ENCODE results near the gene BACE1. TPM values are rescaled to one million over a fixed set of nuclear protein-coding genes. Genes with fewer than 3 reads are reported as not detected.
"Not testable (repeated sequence)": the region's sequence is repeated elsewhere in the genome, so short reads cannot be mapped to it uniquely, and the experiment has no call there.

The BACE1 gene
- total RNA-seq, 1 donor, result 31.5 TPM

- H3K4me3 ChIP-seq (ENCODE audit: low read depth, low read length), result no peak overlapping the region
- no peak for DNase-seq (ENCODE audit: low read depth)
- TF ChIP-seq CTCF (IDR thresholded peaks at IDR 0.05; ENCODE audit: insufficient read depth, low read depth, low read length), result no peak
These were observed 19.3 kb upstream of the BACE1 start for GRCh38 chr11:117335399-117335798.

DNA sequence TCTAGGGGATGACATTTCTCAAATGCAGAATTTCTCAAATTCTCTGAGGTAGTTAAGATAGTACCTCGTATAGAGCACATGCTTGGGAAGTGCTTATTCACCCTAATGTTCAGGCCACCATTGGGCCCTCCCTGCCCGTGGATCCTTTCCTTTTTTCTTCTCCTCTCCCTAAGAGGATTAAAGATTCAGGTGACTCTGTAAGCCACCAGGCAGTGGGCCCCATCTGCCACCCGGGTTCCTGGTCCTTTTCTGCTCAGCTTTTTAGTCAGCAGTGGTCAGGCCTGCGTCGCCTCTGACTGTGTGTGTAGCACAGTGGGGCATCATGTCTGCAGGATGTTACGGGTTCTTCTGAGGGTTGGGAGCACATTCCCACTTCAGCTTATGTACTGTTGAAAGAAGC is 18.8 kb upstream of the BACE1 start:
- no peak for DNase-seq (ENCODE audit: low read depth)
- no peak for TF ChIP-seq CTCF (IDR thresholded peaks at IDR 0.05; ENCODE audit: insufficient read depth, low read depth, low read length)

GRCh38 chr11:117333917-117334316 is 17.9 kb upstream of the BACE1 start:
- no peak for DNase-seq (ENCODE audit: low read depth)
- no peak for TF ChIP-seq CTCF (IDR thresholded peaks at IDR 0.05; ENCODE audit: insufficient read depth, low read depth, low read length)
- no peak overlapping the region for H3K4me3 ChIP-seq (ENCODE audit: low read depth, low read length)

More for the DNA sequence above, 18.8 kb upstream of the BACE1 start:
- H3K4me3 ChIP-seq (ENCODE audit: low read depth, low read length), result no peak overlapping the region

DNA sequence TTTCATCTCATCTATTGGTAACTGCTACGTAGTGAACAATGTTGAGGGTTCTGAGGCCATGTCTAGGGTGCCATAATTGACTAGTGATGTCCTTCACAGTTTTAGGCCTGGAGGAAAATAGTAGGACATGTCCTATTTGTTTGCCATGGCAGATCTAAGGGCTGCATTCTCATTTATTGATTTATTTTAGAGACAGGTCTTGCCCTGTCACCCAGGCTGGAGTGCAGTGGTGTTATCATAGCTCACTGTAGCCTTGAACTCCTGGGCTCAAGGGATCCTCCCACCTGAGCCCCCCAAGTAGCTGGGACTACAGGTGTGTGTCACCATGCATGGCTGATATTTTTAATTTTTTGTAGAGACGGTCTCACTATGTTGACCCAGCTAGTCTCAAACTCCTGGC is 16.8 kb upstream of the BACE1 start:
- DNase-seq (ENCODE audit: low read depth), result no peak
- TF ChIP-seq CTCF (IDR thresholded peaks at IDR 0.05; ENCODE audit: insufficient read depth, low read depth, low read length), result no peak
- H3K4me3 ChIP-seq (ENCODE audit: low read depth, low read length), result no peak overlapping the region

GRCh38 chr11:117328375-117329010 is 12.4 kb upstream of the BACE1 start:
- no peak for TF ChIP-seq CTCF (IDR thresholded peaks at IDR 0.05; ENCODE audit: insufficient read depth, low read depth, low read length)
- DNase-seq (ENCODE audit: low read depth), result peak; percentile 67
- peak overlapping the region; percentile 92 for H3K4me3 ChIP-seq (ENCODE audit: low read depth, low read length)

- peak within 1 kb of the TSS; percentile 92 for H3K4me3 ChIP-seq (ENCODE audit: low read depth, low read length)
- TF ChIP-seq CTCF (IDR thresholded peaks at IDR 0.05; ENCODE audit: insufficient read depth, low read depth, low read length), result no peak
- peak; percentile 98 for DNase-seq (ENCODE audit: low read depth)
These were observed 11.7 kb upstream of the BACE1 start, which contains the start of gene CEP164 for GRCh38 chr11:117327567-117328374. CEP164 (plus strand) TSS chr11:117327854; CDS start chr11:117338587, 10,733 bp downstream.

DNA sequence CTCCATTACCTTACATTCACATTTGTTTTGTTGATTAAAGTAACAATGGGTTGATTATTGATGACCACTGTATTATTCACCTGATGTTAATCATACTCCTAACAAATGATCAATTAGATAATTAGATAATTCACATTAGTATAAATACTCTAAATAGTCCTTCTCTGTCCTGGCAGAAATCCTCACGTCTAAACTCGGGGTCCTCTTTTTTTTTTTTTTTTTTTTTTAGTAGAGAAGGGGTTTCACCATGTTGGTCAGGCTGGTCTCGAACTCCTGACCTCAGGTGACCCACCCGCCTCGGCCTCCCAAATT is 11.2 kb upstream of the BACE1 start:
- peak overlapping the region; percentile 92 for H3K4me3 ChIP-seq (ENCODE audit: low read depth, low read length)
- DNase-seq (ENCODE audit: low read depth), result not testable (repeated sequence)
